Activated T-cell treated with anti-CD3 and anti-CD28 coated beads, Interleukin-2, amount 50 U/mL, for 4 hours (primary cell): ENCODE results near the gene SBNO2. TPM values are rescaled to one million over a fixed set of nuclear protein-coding genes. Genes with fewer than 3 reads are reported as not detected.
A peak's percentile ranks its signal among the peaks of the same experiment; 100 is the strongest.

Source experiments
- ATAC-seq, 2 donors: fragments of 200-7000 bp; cut with Tn5 transposase; one replicate each; pipeline ENCODE4 v1.10.0; 2021
- DNase-seq: peaks from one replicate; pipeline ENCODE4 v3.0.0-alpha.2; 2020
- H3K27me3 Mint-ChIP-seq: one replicate; pipeline ENCODE4 v1.8.0; 2021; ENCODE audit warnings: low read depth, mixed read lengths
- H3K36me3 Mint-ChIP-seq: one replicate; pipeline ENCODE4 v1.8.0; 2022; ENCODE audit warnings: mixed read lengths; ENCODE audit not compliant: insufficient read depth
- H3K4me1 Mint-ChIP-seq: one replicate; pipeline ENCODE4 v1.8.0; 2021; ENCODE audit warnings: low read depth, mixed read lengths
- H3K4me3 Mint-ChIP-seq: one replicate; pipeline ENCODE4 v1.8.0; 2021; ENCODE audit warnings: mild to moderate bottlenecking, moderate library complexity, mixed read lengths
- H3K9me3 Mint-ChIP-seq: one replicate; pipeline ENCODE4 v1.8.0; 2021; ENCODE audit warnings: mixed read lengths
- total RNA-seq, 3 donors: library from RNA; stranded (reverse); gene quantifications; one replicate each; pipeline ENCODE4 v1.2.1, GENCODE V29; 2021

The SBNO2 gene, protein sequence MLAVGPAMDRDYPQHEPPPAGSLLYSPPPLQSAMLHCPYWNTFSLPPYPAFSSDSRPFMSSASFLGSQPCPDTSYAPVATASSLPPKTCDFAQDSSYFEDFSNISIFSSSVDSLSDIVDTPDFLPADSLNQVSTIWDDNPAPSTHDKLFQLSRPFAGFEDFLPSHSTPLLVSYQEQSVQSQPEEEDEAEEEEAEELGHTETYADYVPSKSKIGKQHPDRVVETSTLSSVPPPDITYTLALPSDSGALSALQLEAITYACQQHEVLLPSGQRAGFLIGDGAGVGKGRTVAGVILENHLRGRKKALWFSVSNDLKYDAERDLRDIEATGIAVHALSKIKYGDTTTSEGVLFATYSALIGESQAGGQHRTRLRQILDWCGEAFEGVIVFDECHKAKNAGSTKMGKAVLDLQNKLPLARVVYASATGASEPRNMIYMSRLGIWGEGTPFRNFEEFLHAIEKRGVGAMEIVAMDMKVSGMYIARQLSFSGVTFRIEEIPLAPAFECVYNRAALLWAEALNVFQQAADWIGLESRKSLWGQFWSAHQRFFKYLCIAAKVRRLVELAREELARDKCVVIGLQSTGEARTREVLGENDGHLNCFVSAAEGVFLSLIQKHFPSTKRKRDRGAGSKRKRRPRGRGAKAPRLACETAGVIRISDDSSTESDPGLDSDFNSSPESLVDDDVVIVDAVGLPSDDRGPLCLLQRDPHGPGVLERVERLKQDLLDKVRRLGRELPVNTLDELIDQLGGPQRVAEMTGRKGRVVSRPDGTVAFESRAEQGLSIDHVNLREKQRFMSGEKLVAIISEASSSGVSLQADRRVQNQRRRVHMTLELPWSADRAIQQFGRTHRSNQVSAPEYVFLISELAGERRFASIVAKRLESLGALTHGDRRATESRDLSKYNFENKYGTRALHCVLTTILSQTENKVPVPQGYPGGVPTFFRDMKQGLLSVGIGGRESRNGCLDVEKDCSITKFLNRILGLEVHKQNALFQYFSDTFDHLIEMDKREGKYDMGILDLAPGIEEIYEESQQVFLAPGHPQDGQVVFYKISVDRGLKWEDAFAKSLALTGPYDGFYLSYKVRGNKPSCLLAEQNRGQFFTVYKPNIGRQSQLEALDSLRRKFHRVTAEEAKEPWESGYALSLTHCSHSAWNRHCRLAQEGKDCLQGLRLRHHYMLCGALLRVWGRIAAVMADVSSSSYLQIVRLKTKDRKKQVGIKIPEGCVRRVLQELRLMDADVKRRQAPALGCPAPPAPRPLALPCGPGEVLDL (N-terminal part only)
- total RNA-seq: 100 to 1,000 TPM; 134 to 140 (median 139) TPM

DNA sequence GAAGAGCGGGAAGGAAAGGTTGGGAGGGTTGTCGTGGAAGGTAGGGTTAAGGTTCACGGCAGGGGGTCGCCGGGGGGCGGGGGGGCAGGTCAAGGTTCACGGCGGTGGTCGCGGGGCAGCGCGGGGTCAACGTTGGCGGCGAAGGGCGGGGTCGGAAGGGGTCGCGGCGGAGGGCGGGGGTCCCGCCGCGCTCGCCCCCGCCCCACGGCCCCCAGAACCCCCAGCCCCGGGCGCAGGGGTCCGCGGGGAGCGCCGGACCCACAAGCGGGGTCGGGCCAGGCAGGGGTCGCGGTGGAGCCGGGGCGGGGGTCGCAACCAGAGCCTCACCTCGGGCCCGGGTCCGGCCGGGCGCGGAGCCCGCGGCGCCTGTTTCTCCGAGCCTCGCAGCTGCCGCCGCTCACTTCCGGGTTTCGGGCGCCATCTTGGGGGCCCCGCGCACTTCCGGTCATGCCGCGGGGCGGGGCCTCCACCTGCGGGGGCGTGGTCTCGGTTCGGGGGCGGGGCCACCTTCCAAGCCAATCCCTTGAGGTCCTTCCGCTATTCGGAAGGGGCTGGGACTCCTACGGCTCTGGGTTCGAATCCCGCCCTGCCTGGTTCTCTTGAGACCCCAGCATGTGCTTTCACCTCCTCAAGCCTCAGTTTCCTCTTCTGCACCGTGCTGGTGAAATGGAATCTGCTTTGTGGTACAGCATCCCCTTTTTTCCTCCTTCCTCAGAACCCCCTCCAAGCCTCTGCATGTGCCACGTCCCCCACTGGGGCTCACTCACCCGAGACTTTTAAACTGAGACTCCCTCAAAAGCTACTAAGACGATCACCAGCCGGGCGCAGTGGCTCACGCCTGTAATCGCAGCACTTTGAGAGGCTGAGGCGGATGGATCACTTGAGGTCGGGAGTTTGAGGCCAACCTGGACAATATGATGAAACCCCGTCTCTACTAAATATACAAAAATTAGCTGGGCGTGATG is at the start of gene SBNO2:
Gene SBNO2 (minus strand): TSS at position 424 of the 965 bp plus-strand sequence. CDS start 19,992 bp downstream, outside the sequence.
- Mint-ChIP-seq H3K4me1 (peaks cover 34% of the 10 kb centered on the region), H3K4me3 (peak within 1 kb of the TSS; percentile 88), H3K36me3 (peaks cover 7% of the 10 kb centered on the region), H3K27me3 (no peaks in the 10 kb centered on the region), H3K9me3 (no peaks in the 10 kb centered on the region)
- peak; percentile 91 for DNase-seq
- peak; percentile 83 to 88 for ATAC-seq

DNA sequence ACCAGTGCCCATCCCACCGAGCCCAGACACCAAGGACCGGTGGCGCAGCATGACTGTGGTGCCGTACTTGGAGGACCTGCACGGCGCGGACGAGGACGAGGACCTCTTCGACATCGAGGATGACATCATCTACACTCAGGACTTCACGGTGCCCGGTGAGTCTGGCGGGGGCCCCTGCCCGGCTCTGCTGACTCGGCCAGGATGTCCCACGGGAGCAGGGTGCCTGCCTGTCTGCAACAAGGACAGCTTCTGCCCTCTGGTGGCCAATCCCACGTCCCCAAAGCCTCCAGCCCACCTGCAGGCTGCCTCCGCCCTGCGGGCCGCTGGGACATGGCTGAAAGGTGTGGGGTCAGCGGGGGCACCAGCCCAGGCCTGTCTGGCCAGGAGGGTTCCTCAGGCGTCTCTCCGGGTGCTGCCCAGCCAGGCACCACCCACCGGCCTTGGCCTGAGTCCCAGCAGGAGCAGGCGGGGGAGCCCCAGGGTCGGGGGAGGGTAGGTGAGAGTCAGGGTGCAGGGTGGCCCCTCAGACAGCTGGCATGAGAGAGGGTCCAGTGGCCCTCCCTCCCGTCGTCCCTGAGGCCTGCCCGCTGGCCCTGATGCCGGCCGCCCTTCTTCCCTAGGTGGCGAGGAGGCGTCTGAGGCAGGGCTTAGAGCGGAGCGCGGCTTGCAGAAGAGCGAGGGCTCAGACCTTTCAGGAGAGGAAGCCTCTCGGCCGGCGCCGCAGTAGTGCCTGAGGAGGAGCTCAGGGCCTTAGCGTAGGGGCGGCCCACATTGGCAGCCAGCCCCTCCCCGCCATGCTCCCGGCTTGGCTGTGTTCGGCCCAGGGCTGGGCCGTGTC is 49.2 kb upstream of the SBNO2 start:
- ATAC-seq: peak in 1 of 2 donors; percentile 33
- no peaks in the 10 kb centered on the region for H3K4me1 Mint-ChIP-seq

DNA sequence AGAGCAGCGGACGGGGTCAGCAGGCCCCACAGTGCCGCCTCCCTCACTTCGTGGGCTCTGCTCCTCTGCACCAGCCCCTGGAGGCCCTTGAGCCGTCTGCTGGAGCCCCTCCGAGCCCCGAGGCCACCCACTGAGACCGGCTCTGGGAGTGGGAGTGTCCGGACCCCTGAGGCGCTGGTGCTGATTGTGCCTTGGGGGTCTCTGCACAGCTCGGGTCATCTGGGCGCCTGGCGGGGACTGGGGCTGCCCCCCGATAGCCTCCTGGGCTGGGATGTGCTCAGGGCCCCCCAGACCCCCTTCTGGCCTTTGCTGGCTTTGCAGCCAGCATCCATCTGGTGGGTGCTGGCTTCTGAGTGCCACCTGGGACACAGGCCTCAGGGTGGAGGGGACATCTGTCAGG is 48.3 kb upstream of the SBNO2 start:
- Mint-ChIP-seq H3K36me3 (no peaks in the 10 kb centered on the region), H3K4me1 (no peaks in the 10 kb centered on the region), H3K27me3 (no peaks in the 10 kb centered on the region), H3K4me3 (no peak overlapping the region), H3K9me3 (no peaks in the 10 kb centered on the region)
- no peak for DNase-seq
- ATAC-seq: peak in 1 of 2 donors; percentile 40

More for the DNA sequence above, 49.2 kb upstream of the SBNO2 start:
- H3K27me3 Mint-ChIP-seq: no peaks in the 10 kb centered on the region
- no peaks in the 10 kb centered on the region for H3K9me3 Mint-ChIP-seq
- H3K36me3 Mint-ChIP-seq: no peaks in the 10 kb centered on the region
- DNase-seq: no peak
- H3K4me3 Mint-ChIP-seq: no peak overlapping the region

DNA sequence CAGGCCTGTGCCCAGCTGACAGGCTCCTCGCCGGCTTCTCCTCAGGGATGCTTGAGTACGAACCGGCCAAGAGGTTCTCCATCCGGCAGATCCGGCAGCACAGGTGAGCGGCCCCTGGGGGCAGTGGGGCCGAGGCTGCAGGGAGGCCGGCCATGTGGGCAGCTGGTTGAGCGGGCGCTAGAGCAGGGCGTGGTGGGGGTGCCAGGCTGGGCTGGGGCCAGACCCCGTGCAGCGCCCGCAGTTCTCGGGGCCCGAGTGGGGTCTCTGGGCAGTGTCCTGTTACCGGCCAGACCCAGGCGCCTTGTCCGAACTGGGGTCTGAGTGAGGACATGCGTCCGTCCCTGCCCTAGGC is 47.8 kb upstream of the SBNO2 start:
- no peaks in the 10 kb centered on the region for H3K27me3 Mint-ChIP-seq
- no peaks in the 10 kb centered on the region for H3K4me1 Mint-ChIP-seq
- DNase-seq (no peak), ATAC-seq (no peak)
- H3K4me3 Mint-ChIP-seq: no peak overlapping the region
- H3K9me3 Mint-ChIP-seq: no peaks in the 10 kb centered on the region
- no peaks in the 10 kb centered on the region for H3K36me3 Mint-ChIP-seq

DNA sequence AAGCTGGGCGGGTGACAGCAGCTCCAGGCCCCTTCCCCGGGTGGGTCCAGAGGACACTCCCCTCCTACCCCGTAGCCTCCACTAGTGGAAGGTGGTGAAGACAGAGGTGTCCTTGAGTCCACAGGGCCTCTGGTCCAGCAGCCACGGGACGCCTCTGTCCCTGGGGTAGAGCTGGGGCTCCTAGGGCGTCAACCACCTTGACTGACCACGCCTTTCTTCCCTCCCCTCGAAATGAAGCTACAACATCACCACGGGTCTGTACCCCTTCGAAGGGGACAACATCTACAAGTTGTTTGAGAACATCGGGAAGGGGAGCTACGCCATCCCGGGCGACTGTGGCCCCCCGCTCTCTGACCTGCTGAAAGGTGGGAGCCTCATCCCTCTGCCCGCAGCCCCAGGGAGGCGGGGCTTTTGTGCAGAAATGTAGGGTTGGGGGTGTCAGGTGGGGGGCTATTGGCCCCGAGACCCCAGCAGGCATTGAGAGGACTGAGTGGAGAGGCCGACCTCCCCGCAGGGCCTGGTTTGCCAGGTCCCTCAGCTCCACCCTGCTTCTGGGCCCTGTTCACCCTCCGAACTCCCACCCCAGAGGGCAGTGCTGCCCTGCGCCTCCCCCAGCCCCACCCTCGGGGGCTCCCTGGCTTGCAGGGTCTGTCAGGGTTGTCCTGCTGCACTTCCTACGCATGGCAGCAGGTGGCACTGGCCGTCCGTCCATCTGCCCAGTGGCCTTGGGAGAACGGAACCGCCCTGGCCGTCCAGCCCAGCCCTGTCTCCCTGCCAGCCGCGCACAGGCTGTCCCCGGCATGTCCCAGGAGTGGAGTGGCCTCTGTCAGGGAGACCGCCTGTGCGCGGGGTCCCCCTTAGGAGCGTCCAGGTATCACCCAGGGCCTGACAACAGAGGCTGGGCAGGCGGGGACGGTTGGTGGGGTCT is 47.2 kb upstream of the SBNO2 start:
- Mint-ChIP-seq H3K4me1 (no peaks in the 10 kb centered on the region), H3K4me3 (no peak overlapping the region), H3K36me3 (no peaks in the 10 kb centered on the region), H3K27me3 (no peaks in the 10 kb centered on the region), H3K9me3 (no peaks in the 10 kb centered on the region)
- ATAC-seq: no peak
- DNase-seq: no peak

DNA sequence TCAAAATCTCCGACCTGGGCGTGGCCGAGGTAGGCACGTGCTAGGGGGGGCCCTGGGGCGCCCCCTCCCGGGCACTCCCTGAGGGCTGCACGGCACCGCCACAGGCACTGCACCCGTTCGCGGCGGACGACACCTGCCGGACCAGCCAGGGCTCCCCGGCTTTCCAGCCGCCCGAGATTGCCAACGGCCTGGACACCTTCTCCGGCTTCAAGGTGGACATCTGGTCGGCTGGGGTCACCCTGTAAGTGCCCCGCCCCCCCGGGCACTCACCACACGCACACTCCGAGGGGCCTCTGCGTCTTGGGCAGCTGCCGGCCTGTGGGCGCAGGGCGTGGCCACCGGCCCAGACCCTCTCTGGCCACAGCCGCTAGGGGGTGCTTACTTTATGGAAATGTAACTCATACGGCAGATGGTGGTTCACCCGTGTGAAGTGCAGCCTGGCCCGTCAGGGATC is 46.4 kb upstream of the SBNO2 start:
- no peak overlapping the region for H3K4me3 Mint-ChIP-seq
- ATAC-seq (no peak), DNase-seq (no peak)
- no peaks in the 10 kb centered on the region for H3K9me3 Mint-ChIP-seq
- H3K4me1 Mint-ChIP-seq: no peaks in the 10 kb centered on the region
- no peaks in the 10 kb centered on the region for H3K27me3 Mint-ChIP-seq
- H3K36me3 Mint-ChIP-seq: no peaks in the 10 kb centered on the region

DNA sequence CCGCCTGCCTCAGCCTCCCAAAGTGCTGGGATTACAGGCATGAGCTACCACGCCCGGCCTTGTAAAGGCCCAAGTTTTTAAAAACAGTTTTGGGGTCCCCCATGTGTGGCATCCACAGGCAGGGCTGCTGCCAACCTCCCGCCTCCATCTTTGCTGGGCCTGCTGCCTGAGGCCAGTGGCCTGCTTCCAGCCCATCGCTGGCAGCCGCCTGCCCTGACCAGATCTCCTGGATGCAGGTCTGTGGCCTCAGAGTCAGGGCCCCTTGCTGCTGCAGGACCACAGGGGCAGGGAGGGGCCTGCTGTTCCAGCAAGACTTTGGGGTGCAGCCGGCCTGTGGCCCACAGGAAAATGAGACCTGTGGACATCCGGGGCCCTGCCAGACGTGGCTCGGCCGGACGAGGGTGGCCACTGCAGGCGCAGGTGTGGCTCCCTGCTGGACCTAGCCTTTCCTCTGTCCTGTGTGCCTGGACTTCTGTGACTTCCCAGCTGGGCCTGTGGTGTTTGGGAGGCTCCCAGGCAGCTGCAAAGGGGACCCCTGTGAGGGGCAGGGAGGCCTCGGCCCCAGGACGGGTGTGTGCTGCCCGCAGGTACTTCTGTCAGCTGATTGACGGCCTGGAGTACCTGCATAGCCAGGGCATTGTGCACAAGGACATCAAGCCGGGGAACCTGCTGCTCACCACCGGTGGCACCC is 45.9 kb upstream of the SBNO2 start:
- Mint-ChIP-seq H3K27me3 (no peaks in the 10 kb centered on the region), H3K4me3 (no peak overlapping the region), H3K36me3 (no peaks in the 10 kb centered on the region), H3K9me3 (no peaks in the 10 kb centered on the region), H3K4me1 (no peaks in the 10 kb centered on the region)
- ATAC-seq (no peak), DNase-seq (no peak)

DNA sequence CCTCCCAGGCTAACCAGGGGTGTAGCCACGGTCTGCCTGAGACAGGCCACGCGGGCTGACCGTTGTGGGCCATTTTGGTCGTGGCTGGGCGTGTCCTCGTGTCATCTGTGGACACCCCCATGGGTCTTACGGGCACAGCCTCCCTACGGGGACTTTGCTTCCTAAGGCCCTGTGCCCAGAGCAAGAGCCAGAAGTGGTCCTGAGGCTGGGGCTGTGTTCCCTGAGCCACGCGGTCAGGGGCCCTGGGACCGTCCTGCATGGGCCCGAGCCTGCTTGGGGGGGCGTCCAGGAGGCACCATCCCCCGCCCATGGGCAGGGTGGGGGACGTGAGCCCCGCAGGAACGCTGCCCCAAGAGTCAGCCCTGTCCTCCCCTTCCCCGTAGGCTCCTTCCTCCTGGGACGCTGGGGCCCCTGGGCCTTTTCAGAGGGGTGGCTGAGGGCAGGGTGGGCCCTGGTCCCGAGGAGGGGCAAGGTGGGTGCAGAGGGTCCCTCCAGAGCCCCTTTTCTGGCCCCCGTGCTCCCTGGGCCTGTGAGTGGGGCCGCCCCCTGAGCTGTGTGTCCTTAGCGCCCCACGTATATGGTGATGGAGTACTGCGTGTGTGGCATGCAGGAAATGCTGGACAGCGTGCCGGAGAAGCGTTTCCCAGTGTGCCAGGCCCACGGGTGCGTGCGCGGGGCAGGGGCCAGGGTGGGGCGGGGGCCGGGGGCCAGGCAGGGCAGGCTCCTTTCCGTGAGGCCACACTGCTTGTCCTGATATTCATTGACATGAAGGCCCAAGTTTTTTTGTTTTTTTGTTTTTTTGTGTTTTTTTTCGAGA is 44.9 kb upstream of the SBNO2 start:
- ATAC-seq: no peak
- no peak for DNase-seq
- H3K4me3 Mint-ChIP-seq: no peak overlapping the region
- no peaks in the 10 kb centered on the region for H3K27me3 Mint-ChIP-seq
- peaks cover under 1% of the 10 kb centered on the region for H3K36me3 Mint-ChIP-seq
- peaks cover 4% of the 10 kb centered on the region for H3K4me1 Mint-ChIP-seq
- H3K9me3 Mint-ChIP-seq: no peaks in the 10 kb centered on the region

DNA sequence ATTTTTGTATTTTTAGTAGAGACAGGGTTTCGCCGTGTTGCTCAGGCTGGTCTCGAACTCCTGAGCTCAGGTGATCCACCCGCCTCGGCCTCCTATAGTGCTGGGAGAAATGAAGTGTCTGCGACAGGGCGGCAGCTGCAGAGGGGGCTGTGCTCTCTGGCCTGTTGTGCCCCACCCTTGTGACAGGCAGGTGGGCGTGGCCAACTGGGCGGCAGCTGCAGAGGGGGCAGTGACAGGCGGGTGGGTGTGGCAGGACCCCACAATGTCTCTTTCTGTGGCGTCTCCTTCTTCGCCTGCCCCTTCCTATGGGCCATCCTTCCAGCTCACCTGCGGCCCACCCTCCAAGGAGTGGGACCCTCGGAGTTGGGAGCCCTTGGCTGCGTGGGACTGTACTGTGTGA is 43.3 kb upstream of the SBNO2 start:
- H3K27me3 Mint-ChIP-seq: no peaks in the 10 kb centered on the region
- ATAC-seq: no peak
- H3K4me1 Mint-ChIP-seq: peaks cover 13% of the 10 kb centered on the region
- H3K4me3 Mint-ChIP-seq: no peak overlapping the region
- DNase-seq: no peak
- H3K36me3 Mint-ChIP-seq: peaks cover 7% of the 10 kb centered on the region
- no peaks in the 10 kb centered on the region for H3K9me3 Mint-ChIP-seq

DNA sequence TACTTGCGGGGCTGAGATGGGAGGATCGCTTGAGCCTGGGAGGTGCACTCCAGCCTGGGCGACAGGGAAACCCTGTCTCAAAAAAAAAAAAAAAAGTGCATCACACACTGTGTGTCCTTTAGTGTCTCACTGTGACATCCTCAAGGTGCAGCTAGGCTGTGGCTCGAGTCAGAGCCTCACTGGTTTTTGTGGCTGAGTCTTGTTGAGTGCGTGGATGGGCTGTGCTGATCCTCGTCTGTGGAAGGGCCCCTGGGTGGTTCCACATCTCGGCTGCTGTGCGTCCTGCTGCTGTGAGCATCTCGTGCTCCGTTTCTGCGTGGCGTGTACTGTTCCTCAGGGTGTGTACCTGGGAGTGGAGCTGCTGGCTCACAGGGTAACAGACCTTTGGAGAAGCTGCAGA is 42.7 kb upstream of the SBNO2 start:
- Mint-ChIP-seq H3K4me3 (no peak overlapping the region), H3K36me3 (peaks cover 8% of the 10 kb centered on the region), H3K4me1 (peaks cover 14% of the 10 kb centered on the region), H3K27me3 (no peaks in the 10 kb centered on the region), H3K9me3 (no peaks in the 10 kb centered on the region)
- ATAC-seq: no peak
- DNase-seq: no peak
